T-cell (primary cell): ENCODE results near the gene FANCM. TPM values are rescaled to one million over a fixed set of nuclear protein-coding genes. Genes with fewer than 3 reads are reported as not detected.
"Not testable (repeated sequence)": the region's sequence is repeated elsewhere in the genome, so short reads cannot be mapped to it uniquely, and the experiment has no call there.

Experiments used
- ATAC-seq, 4 experiments: fragments of 200-7000 bp in 3 of 4; fragments of 150-1000 bp in 1 of 4; cut with Tn5 transposase; replicated peaks in 1 of 4; 1 replicate in 3 of 4; 2 replicates in 1 of 4; pipeline ENCODE4 v1.10.0; 2021; ENCODE audit warnings: moderate library complexity in 3 of 4, mild to moderate bottlenecking in 2 of 4, moderate number of reproducible peaks in 1 of 4
- CTCF ChIA-PET, 2 donors: fragments of 300-600 bp; sonication (Branson Sonifier 250); formaldehyde crosslinking; loops; one replicate each; lab custom pipeline; 2022; ENCODE audit warnings: antibody characterized with exemption in 2 of 2; lab: Charles Lee
- POLR2A ChIA-PET, 2 donors: fragments of 300-600 bp; sonication (Branson Sonifier 250); formaldehyde crosslinking; loops; one replicate each; lab custom pipeline; 2022; ENCODE audit warnings: antibody characterized with exemption in 2 of 2; lab: Charles Lee
- DNase-seq, 35 experiments: peaks; one replicate each; pipeline versions ENCODE4 v3.0.0 to v3.0.0-alpha.2; 2013 to 2023
- H3K27ac ChIP-seq: one replicate; pipeline ENCODE4 v1.5.1; 2013; ENCODE audit warnings: low read length
- H3K27me3 ChIP-seq, 2 experiments: replicated peaks in 1 of 2; 1 replicate in 1 of 2; 2 replicates in 1 of 2; pipeline versions ENCODE4 v1.6.1 to v1.7.0; 2013; ENCODE audit warnings: low read length in 1 of 2, mixed read lengths in 1 of 2; ENCODE audit not compliant: control insufficient read depth in 2 of 2, insufficient read depth in 2 of 2; ENCODE audit errors: extremely low read depth in 1 of 2
- H3K36me3 ChIP-seq, 2 donors: 1 replicate in 1 of 2; 2 replicates in 1 of 2; pipeline versions ENCODE4 v1.6.1 to v1.7.0; 2013; ENCODE audit warnings: low read length in 1 of 2; ENCODE audit not compliant: control insufficient read depth in 2 of 2, insufficient read depth in 1 of 2; ENCODE audit errors: extremely low read depth in 1 of 2
- H3K4me1 ChIP-seq, 2 experiments: 1 replicate in 1 of 2; 2 replicates in 1 of 2; pipeline versions ENCODE4 v1.6.1 to v1.7.0; 2013; ENCODE audit warnings: low read length in 2 of 2, mixed read lengths in 1 of 2; ENCODE audit not compliant: insufficient read depth in 2 of 2, control insufficient read depth in 1 of 2; ENCODE audit errors: extremely low read depth in 1 of 2
- H3K4me3 ChIP-seq, 2 donors: 1 replicate in 1 of 2; 2 replicates in 1 of 2; pipeline versions ENCODE4 v1.5.1 to v1.7.0; 2013; ENCODE audit warnings: mild to moderate bottlenecking in 2 of 2, low read length in 1 of 2, moderate library complexity in 1 of 2; ENCODE audit not compliant: control insufficient read depth in 1 of 2; ENCODE audit errors: extremely low read depth in 1 of 2
- H3K9me3 ChIP-seq: 2 replicates; pipeline ENCODE4 v1.7.0; 2013
- H3K27ac Mint-ChIP-seq, 2 donors: one replicate each; pipeline ENCODE4 v1.8.0; 2020 to 2021; ENCODE audit warnings: mild to moderate bottlenecking in 2 of 2, mixed read lengths in 2 of 2
- H3K27me3 Mint-ChIP-seq, 2 donors: one replicate each; pipeline ENCODE4 v1.8.0; 2021 to 2022; ENCODE audit warnings: mixed read lengths in 2 of 2
- H3K36me3 Mint-ChIP-seq: one replicate; pipeline ENCODE4 v1.8.0; 2021; ENCODE audit warnings: mixed read lengths
- H3K4me1 Mint-ChIP-seq, 3 donors: one replicate each; pipeline ENCODE4 v1.8.0; 2020 to 2022; ENCODE audit warnings: mixed read lengths in 3 of 3, mild to moderate bottlenecking in 1 of 3
- H3K4me3 Mint-ChIP-seq, 3 donors: one replicate each; pipeline ENCODE4 v1.8.0; 2020 to 2022; ENCODE audit warnings: mild to moderate bottlenecking in 3 of 3, mixed read lengths in 3 of 3, moderate library complexity in 3 of 3
- H3K9me3 Mint-ChIP-seq, 3 donors: one replicate each; pipeline ENCODE4 v1.8.0; 2020 to 2022; ENCODE audit warnings: mixed read lengths in 3 of 3
- WGBS: methylation state at CpG from one replicate; pipeline ENCODE4 v1.1.5; 2013; ENCODE audit warnings: missing lambda C conversion rate; ENCODE audit not compliant: insufficient coverage; 5-methylcytosine and 5-hydroxymethylcytosine counted together
- total RNA-seq, 35 experiments: library from RNA in 6 of 35; stranded (reverse) in 6 of 35; fragments of 120-200 nt in 1 of 35; gene quantifications; one replicate each; pipeline versions ENCODE4 v1.2.1 to v1.2.4 and lab custom pipeline; 2013 to 2026

Gene FANCM
- total RNA-seq, 5 donors from 2014 or later (not counting 1 experiment from before 2014, with no cell fraction given): 7.5 to 10.5 (median 8.7) TPM

DNA sequence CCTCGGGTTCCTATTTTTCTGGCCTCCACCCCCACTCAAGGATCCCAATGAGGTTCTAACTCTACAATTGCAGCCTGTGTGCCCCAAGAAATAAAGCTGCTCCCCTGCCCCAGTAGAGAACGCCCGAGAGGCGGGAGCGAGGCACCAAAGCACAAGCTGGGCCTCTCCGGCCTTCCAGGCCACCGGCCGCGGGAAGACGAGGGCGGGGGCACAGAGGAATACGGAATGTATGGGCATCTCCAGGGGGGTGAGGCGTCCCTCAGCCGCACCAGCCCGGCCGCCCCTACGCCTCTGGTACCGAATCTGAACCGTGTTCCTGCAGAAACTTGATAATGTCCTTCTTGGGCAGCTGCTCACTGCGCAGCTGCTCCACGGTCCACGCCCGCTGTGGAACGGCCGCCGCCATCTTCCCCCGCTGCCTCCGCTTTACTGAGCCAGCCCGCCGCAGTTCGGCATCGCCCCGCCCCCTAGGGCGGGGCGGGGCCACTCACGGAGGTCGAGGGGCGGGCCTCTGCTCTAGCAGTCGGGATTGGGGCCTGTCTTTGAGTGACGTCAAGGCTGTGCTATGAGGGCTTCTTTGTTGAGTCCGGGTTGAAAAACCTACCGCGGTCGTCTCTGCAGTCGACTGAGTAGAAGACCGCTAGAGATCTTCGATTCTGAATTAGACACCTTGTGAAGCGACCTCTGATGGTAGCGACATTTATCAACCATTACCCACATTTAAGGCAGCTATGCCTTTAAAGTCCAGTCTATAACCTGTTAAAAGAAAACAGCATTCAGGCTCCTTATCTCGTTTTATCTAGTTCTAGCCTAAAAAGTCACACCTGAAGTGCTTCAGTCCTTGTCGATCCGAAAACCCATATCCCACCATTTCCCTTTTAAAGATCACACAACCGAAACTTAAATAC, 1.4 kb upstream of the FANCM start, which contains the start of gene FKBP3:
Gene FKBP3, minus strand, starts transcription at position 431 of the 908 bp plus-strand sequence. Its CDS starts 25 bp downstream, at position 406.
- ChIA-PET CTCF (interaction anchor here (1.0 to 2.7 kb wide), 4 partner anchors 11 to 177 kb away, joined by 3 to 16 read pairs (median 4); partner anchors contain the start of genes KLHL28 (in 1 of the 2), MIS18BP1 (in 1 of the 2) and TOGARAM1 (in 1 of the 2)), POLR2A (interaction anchor here (0.9 to 1.6 kb wide), 5 partner anchors 13 to 173 kb away, joined by 3 to 8 read pairs (median 3); partner anchors contain the start of genes KLHL28 (in 2 of the 2) and TOGARAM1 (in 2 of the 2))
- Mint-ChIP-seq H3K36me3 (no peaks in the 10 kb centered on the region), H3K9me3 (no peaks in the 10 kb centered on the region), H3K27ac (peak within 1 kb of the TSS; percentile 97 to 99), H3K27me3 (no peaks in the 10 kb centered on the region), H3K4me1 (peaks cover 53 to 56% (median 55%) of the 10 kb centered on the region in 3 donors), H3K4me3 (peak within 1 kb of the TSS; percentile 96 to 99 (median 98))
- no peaks in the 10 kb centered on the region for H3K9me3 ChIP-seq
- DNase-seq (peak; percentile 89 to 98 (median 96)), ATAC-seq (peak; percentile 90 to 97 (median 93))
- H3K4me1 ChIP-seq: peaks cover 19 to 29% of the 10 kb centered on the region in 2 experiments
- H3K36me3 ChIP-seq: peaks cover 0 to 2% of the 10 kb centered on the region in 2 donors
- H3K4me3 ChIP-seq: peak within 1 kb of the TSS; percentile 76 to 94
- H3K27me3 ChIP-seq: no peaks in the 10 kb centered on the region
- H3K27ac ChIP-seq: peak within 1 kb of the TSS; percentile 92
- WGBS: 0% methylated on average over 47 of the region's 53 CpGs

DNA sequence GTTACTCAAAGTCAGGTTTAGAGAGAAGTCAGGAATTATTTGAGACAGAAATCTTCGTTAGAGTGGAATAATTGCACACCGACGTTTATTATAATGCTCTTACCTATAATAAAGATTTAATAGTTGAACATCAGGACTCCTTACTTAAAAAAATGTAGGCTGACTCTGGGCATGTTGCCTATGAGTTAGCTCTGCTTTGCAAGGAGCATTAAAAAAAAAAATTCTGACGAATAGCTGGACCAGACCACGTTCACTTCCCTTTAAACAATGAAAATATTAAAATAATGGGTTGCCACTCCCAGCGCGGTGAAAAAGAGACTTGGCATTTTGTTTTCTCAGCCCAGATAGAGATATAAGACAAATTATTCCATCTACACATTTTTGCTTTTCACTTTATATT, 574 bp upstream of the FANCM start:
- DNase-seq: no peak

DNA sequence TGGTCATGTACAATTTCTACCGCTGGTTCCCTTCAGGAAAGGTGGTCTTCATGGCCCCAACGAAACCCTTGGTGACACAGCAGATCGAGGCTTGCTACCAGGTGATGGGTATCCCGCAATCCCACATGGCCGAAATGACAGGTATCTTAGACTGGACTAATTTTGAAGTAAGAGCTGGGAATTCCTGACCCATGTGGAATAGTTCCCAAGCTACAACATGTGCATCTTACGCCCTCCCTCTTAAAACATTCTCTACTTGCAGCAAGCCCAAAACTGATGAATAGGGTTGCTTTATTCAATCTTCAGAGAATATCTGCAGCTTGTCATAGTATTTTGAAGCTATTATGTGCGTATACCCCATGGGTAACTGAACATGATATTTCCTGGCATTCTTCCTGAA, 669 bp downstream of the FANCM start:
- Histone ChIP-seq H3K4me1 (peaks cover 17 to 29% of the 10 kb centered on the region in 2 experiments), H3K27ac (no peak overlapping the region), H3K27me3 (no peaks in the 10 kb centered on the region), H3K9me3 (no peaks in the 10 kb centered on the region), H3K36me3 (no peaks in the 10 kb centered on the region), H3K4me3 (peak overlapping the region; percentile 76 to 94)
- H3K9me3 Mint-ChIP-seq: no peaks in the 10 kb centered on the region
- peak overlapping the region; percentile 96 to 99 (median 98) for H3K4me3 Mint-ChIP-seq
- DNase-seq: no peak
- H3K36me3 Mint-ChIP-seq: no peaks in the 10 kb centered on the region
- no peaks in the 10 kb centered on the region for H3K27me3 Mint-ChIP-seq
- CTCF ChIA-PET: interaction anchor here (0.6 to 2.7 kb wide), 4 partner anchors 11 to 174 kb away, joined by 3 to 16 read pairs (median 6); partner anchors contain the start of genes KLHL28 (in 1 of the 2), MIS18BP1 (in 1 of the 2), PRPF39 (in 1 of the 2) and TOGARAM1 (in 1 of the 2)
- POLR2A ChIA-PET: interaction anchor here (0.5 to 0.8 kb wide), 2 partner anchors 15 to 116 kb away, joined by 3 to 4 read pairs; partner anchors contain the start of gene MIS18BP1 (in 1 of the 2)
- ATAC-seq: no peak
- H3K4me1 Mint-ChIP-seq: peaks cover 49 to 53% (median 51%) of the 10 kb centered on the region in 3 donors
- H3K27ac Mint-ChIP-seq: peak overlapping the region; percentile 97 to 99
- 3% methylated on average over 5 of the region's 7 CpGs for WGBS

More for the DNA sequence above, 574 bp upstream of the FANCM start:
- ATAC-seq: no peak
- no peaks in the 10 kb centered on the region for H3K9me3 Mint-ChIP-seq
- H3K27ac ChIP-seq: peak overlapping the region; percentile 92
- H3K27me3 Mint-ChIP-seq: no peaks in the 10 kb centered on the region
- peak overlapping the region; percentile 97 to 99 for H3K27ac Mint-ChIP-seq
- CTCF ChIA-PET: interaction anchor here (1.2 to 2.7 kb wide), 3 partner anchors 118 to 178 kb away, joined by 4 to 16 read pairs (median 4); partner anchors contain the start of genes KLHL28 (in 1 of the 2), MIS18BP1 (in 1 of the 2) and TOGARAM1 (in 1 of the 2)
- WGBS: no CpG with 5 or more reads among the region's 7 CpGs
- H3K4me1 ChIP-seq: peaks cover 19 to 29% of the 10 kb centered on the region in 2 experiments
- POLR2A ChIA-PET: interaction anchor here (0.5 to 1.6 kb wide), 3 partner anchors 173 to 238 kb away, joined by 4 to 8 read pairs (median 6); partner anchors contain the start of genes KLHL28 (in 2 of the 2) and TOGARAM1 (in 2 of the 2)
- no peaks in the 10 kb centered on the region for H3K36me3 ChIP-seq
- peak overlapping the region; percentile 96 to 99 (median 98) for H3K4me3 Mint-ChIP-seq
- no peaks in the 10 kb centered on the region for H3K27me3 ChIP-seq
- H3K36me3 Mint-ChIP-seq: no peaks in the 10 kb centered on the region
- no peaks in the 10 kb centered on the region for H3K9me3 ChIP-seq
- peak overlapping the region; percentile 76 to 94 for H3K4me3 ChIP-seq
- H3K4me1 Mint-ChIP-seq: peaks cover 52 to 55% (median 53%) of the 10 kb centered on the region in 3 donors

DNA sequence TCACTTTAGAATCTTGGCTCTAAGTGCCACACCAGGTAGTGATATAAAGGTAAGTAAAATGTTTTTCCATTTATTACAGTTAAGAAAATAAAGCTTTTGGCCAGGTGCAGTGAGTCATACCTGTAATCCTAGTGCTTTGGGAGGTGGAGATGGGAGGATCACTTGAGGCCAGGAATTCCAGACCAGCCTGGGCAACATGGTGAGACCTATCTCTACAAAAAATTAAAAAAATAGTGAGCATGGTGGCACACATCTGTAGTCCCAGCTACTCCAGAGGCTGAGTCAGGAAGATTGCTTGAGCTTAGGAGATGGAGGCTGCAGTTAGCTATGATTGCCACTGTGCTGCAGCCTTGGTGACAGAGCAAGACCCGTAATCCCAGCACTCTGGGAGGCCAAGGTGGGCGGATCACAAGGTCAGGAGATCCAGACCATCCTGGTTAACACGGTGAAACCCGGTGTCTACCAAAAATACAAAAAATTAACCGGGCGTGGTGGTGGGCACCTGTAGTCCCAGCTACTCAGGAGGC, 5.0 kb downstream of the FANCM start:
- H3K4me1 Mint-ChIP-seq: peaks cover 31 to 35% (median 32%) of the 10 kb centered on the region in 3 donors
- no peaks in the 10 kb centered on the region for H3K9me3 ChIP-seq
- POLR2A ChIA-PET: interaction anchor here in 1 of 2 donors (0.6 kb wide), 1 partner anchor 8 kb away, joined by 4 read pairs; no protein-coding TSS in a partner anchor
- H3K27me3 ChIP-seq: no peaks in the 10 kb centered on the region
- WGBS: 96% methylated on average over 4 of the region's 6 CpGs
- DNase-seq (no peak), ATAC-seq (no peak)
- H3K36me3 ChIP-seq: no peaks in the 10 kb centered on the region
- H3K36me3 Mint-ChIP-seq: peaks cover 13% of the 10 kb centered on the region
- no peak overlapping the region for H3K4me3 Mint-ChIP-seq
- CTCF ChIA-PET: interaction anchor here in 1 of 2 donors (0.7 kb wide), 1 partner anchor 102 kb away, joined by 3 read pairs; no protein-coding TSS in a partner anchor
- no peak overlapping the region for H3K27ac ChIP-seq
- no peak overlapping the region for H3K4me3 ChIP-seq
- H3K4me1 ChIP-seq: peaks cover 7 to 22% of the 10 kb centered on the region in 2 experiments
- H3K27ac Mint-ChIP-seq: no peak overlapping the region
- H3K27me3 Mint-ChIP-seq: no peaks in the 10 kb centered on the region
- no peaks in the 10 kb centered on the region for H3K9me3 Mint-ChIP-seq

DNA sequence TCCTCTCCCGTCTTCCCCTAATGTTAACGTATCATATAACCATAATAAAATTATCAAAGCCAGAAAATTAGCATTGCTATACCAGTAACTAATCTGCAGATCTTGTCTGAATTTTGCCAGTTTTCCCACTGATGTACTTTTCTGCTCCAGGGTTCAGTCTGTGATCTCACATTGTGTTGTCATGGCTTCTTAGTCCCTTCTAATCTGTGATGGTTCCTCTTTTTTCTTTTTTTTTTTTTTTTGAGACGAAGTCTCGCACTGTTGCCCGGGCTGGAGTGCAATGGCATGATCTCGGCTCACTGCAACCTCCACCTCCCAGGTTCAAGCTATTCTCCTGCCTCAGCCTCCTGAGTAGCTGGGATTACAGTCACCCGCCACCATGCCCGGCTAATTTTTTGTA, 6.4 kb downstream of the FANCM start:
- H3K27me3 ChIP-seq, H3K4me3 ChIP-seq, ATAC-seq, H3K27ac Mint-ChIP-seq, H3K4me3 Mint-ChIP-seq, H3K27ac ChIP-seq, POLR2A ChIA-PET, DNase-seq, H3K9me3 Mint-ChIP-seq, H3K27me3 Mint-ChIP-seq, H3K9me3 ChIP-seq, H3K36me3 ChIP-seq: not testable (repeated sequence)
- CTCF ChIA-PET: interaction anchor here in 1 of 2 donors (0.7 kb wide), 1 partner anchor 16 kb away, joined by 4 read pairs; no protein-coding TSS in a partner anchor
- peaks cover 0 to 13% of the 10 kb centered on the region in 2 experiments for H3K4me1 ChIP-seq
- Mint-ChIP-seq H3K4me1 (peaks cover 19 to 23% (median 21%) of the 10 kb centered on the region in 3 donors), H3K36me3 (peaks cover 13% of the 10 kb centered on the region)
- WGBS: 100% methylated on average over 1 of the region's 8 CpGs
